ENCODE data around the gene POLE. TPM values are rescaled to one million over a fixed set of nuclear protein-coding genes. Genes with fewer than 3 reads are reported as not detected.

The POLE gene
- total RNA-seq, 1 experiment from 2014 or later, result 147 TPM

DNA sequence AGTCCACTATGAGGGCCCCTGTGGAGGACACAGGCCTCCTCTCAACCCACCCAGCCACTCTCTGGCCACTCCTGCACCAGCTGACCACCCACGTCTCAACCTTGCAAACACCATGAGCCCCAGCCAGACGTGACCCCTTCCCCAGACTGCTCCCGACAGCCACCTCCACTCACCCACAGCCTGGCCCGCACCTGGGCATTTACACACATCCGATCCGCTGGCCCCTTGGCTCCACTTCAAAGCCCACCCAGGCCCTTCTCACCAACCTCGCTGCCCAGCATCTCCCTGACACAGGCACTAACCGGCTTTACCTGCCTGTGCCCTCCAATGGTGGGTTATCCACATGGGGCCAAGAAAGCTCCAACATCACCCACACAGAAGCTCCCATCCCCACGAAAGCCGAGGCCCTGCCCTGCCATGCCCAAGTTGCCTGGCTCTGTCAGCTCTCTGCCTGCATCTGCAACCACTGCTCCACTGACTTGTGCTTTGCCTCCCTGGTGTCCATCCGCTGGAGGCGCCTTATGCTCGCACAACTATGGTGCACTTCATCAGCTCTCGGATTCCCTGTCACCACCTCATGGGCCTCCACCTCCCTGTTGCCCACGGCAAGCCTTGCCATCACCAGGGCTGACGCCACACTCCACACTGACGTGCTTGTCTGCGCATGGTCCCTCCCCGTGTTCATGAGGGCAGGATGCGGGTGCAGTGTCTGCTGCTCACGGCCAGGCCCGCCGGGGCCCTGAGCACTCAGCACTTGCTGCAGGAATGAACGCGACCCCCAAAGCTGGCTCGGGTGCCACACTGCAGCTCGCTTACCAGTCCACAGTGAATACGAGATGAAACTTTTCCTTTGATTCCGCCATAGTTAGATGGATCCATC, 51.8 kb downstream of the POLE start:
- peaks cover 67 to 96% (median 93%) of the 10 kb centered on the region in 3 experiments; a peak in 6 of 7 replicates for H3K36me3 Mint-ChIP-seq (ENCODE audit: insufficient read depth in 1 of 3, low read depth in 3 of 3)
- no peak overlapping the region for H2BK5ac ChIP-seq (ENCODE audit: insufficient read length, low read length)
- TF ChIP-seq, protein P1, sequence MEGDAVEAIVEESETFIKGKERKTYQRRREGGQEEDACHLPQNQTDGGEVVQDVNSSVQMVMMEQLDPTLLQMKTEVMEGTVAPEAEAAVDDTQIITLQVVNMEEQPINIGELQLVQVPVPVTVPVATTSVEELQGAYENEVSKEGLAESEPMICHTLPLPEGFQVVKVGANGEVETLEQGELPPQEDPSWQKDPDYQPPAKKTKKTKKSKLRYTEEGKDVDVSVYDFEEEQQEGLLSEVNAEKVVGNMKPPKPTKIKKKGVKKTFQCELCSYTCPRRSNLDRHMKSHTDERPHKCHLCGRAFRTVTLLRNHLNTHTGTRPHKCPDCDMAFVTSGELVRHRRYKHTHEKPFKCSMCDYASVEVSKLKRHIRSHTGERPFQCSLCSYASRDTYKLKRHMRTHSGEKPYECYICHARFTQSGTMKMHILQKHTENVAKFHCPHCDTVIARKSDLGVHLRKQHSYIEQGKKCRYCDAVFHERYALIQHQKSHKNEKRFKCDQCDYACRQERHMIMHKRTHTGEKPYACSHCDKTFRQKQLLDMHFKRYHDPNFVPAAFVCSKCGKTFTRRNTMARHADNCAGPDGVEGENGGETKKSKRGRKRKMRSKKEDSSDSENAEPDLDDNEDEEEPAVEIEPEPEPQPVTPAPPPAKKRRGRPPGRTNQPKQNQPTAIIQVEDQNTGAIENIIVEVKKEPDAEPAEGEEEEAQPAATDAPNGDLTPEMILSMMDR (conservative IDR thresholded peaks at IDR 0.05), result no peak
- H3K27me3 Mint-ChIP-seq (ENCODE audit: low read depth), result no peaks in the 10 kb centered on the region
- no peaks in the 10 kb centered on the region for H3K4me1 ChIP-seq (ENCODE audit: insufficient read depth, low read length)
- no peak overlapping the region for H3K27ac ChIP-seq (ENCODE audit: insufficient read length, low read depth, low read length)
- H2BK120ac ChIP-seq (ENCODE audit: low read depth, low read length, poor library complexity, severe bottlenecking), result no peak overlapping the region
- H4K5ac ChIP-seq (ENCODE audit: insufficient read length, low read depth, low read length), result no peak overlapping the region
- no peaks in the 10 kb centered on the region for H3K23me2 ChIP-seq (ENCODE audit: insufficient read length, low read depth, low read length, poor library complexity, severe bottlenecking)
- H3K27me3 ChIP-seq (ENCODE audit: insufficient read depth, low read length), result no peaks in the 10 kb centered on the region
- DNase-seq, result no peak
- no peak overlapping the region for H4K8ac ChIP-seq (replicated peaks; ENCODE audit: insufficient read length, low read depth, low read length)
- no peak overlapping the region for H3K56ac ChIP-seq (ENCODE audit: insufficient read length, low read depth, low read length)
- H3K79me2 ChIP-seq (ENCODE audit: insufficient read depth, low read length), result no peaks in the 10 kb centered on the region
- H2AK5ac ChIP-seq (ENCODE audit: insufficient read length, low read length), result no peak overlapping the region
- no peak overlapping the region for H3T11ph ChIP-seq (ENCODE audit: low read length)
- no peak overlapping the region for H2AFZ ChIP-seq (ENCODE audit: low read length)
- H3K4me1 Mint-ChIP-seq, result peaks cover 0 to 6% of the 10 kb centered on the region in 2 experiments; a peak in 3 of 4 replicates
- no peak overlapping the region for H3K23ac ChIP-seq (ENCODE audit: insufficient read length, low read depth, low read length)
- no peak overlapping the region for H2BK12ac ChIP-seq (ENCODE audit: insufficient read length, low read depth, low read length)
- H3K4ac ChIP-seq (ENCODE audit: low read depth, low read length), result no peak overlapping the region
- H2BK15ac ChIP-seq (ENCODE audit: low read depth, low read length), result no peak overlapping the region
- no peak overlapping the region; the same call in 1 of the 2 replicates for H3K14ac ChIP-seq (ENCODE audit: insufficient read depth, low read length)
- no peak overlapping the region for H4K91ac ChIP-seq (ENCODE audit: insufficient read length, low read depth, low read length)
- no CpG with 5 or more reads among the region's 29 CpGs for WGBS (ENCODE audit: extremely low coverage, insufficient read length, low lambda C conversion rate)
- H2BK20ac ChIP-seq (ENCODE audit: low read depth, low read length, poor library complexity, severe bottlenecking), result no peak overlapping the region
- no peaks in the 10 kb centered on the region for H3K9me3 ChIP-seq (ENCODE audit: control insufficient read depth, low read depth, low read length)
- H3K79me1 ChIP-seq (ENCODE audit: insufficient read depth, low read depth, low read length, poor library complexity, severe bottlenecking), result no peaks in the 10 kb centered on the region
- no peaks in the 10 kb centered on the region for H3K9me3 Mint-ChIP-seq
- H3K18ac ChIP-seq (ENCODE audit: insufficient read length, low read depth, low read length), result no peak overlapping the region
- H3K9ac ChIP-seq (ENCODE audit: extremely low read depth, insufficient read length, low read length), result no peak overlapping the region
- no peak overlapping the region for H3K4me2 ChIP-seq (ENCODE audit: insufficient read depth, insufficient read length, low read length)
- H3K4me3 Mint-ChIP-seq, result no peak overlapping the region; a peak in 1 of 5 replicates
- peak overlapping the region in 2 of 3 experiments; percentile 10 to 64; a peak in 2 of 7 replicates for H3K27ac Mint-ChIP-seq
- no peaks in the 10 kb centered on the region for H4K20me1 ChIP-seq (ENCODE audit: control insufficient read depth, insufficient read depth, insufficient read length)

Measured in H9 (cell line).